GM18517 (cell line): ENCODE measurements around the gene LSM6.
A peak's percentile ranks its signal among the peaks of the same experiment; 100 is the strongest.

Experiments
- ATAC-seq: cut with Tn5 transposase; IDR thresholded peaks from one replicate; pipeline ENCODE4 v1.9.1; 2021; ENCODE audit warnings: mild to moderate bottlenecking, moderate library complexity; ENCODE audit not compliant: unreplicated experiment

The LSM6 gene

DNA sequence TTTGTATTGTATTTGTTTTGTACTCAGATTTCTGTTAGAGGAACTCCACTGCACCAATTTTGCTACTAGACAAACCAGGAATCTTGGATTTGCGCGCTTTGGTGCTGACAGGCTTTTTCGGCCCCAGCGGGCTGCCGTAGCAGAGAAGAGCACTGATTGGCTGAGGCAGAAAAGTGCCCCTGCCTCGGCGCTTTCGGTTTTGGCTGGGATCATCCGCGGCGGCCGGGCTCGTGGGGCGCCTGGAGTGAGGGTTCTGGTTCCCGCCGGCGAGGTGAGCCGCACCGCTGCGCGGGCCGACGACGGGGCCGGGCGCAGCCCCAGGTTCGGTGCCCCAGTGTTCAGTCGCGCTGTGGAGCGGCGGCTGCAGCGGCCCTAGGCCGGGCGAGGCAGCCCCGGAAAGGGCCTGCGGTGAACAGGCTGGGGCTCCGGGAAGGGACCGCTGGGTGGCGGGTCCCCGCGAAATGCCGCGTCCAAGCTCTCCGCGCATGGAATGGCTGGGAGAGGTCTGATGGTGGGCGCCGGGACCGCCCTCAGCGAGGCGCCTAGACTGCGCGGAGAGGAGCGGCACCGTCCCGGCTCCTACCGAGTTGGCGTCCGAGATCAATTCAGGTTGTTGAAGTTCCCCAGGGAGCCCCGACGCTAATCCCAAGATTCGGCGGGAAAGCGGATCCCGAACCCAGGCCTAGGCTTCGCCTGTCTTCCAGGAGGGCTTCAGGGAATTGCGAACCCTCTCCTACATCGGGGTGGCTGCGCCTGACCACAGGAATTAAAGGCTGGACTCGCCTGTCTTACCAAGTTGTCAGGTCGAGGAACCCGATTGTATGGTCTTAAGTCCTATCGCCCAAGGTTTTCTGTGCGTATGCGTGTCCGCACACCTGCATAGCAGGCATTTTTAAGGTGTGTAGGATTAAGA, at the start of gene LSM6:
LSM6 (plus strand) TSS at position 178 of the 913 bp plus-strand sequence. CDS start 7,204 bp downstream, outside the sequence.
- peak; percentile 94 for ATAC-seq

DNA sequence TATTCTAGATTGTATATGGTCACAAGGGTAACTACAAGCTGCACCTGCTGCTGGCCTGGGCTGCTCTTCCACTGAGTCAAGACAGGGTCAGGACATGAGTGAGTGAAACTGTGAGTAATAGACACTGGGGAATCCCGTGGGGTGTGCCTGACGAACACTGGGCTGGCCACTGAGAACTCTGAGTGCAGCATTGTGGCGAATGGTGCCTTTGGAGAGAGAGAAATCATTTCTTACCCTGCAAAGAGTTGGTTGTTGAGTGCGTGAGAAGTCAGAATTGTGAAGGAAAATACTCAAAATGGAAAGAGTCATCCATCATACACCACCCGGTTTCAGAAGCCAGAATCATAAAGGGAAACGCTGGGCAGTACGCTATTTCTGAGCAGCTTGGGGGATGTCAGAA, 43.1 kb upstream of the LSM6 start:
- ATAC-seq, result peak; percentile 98

DNA sequence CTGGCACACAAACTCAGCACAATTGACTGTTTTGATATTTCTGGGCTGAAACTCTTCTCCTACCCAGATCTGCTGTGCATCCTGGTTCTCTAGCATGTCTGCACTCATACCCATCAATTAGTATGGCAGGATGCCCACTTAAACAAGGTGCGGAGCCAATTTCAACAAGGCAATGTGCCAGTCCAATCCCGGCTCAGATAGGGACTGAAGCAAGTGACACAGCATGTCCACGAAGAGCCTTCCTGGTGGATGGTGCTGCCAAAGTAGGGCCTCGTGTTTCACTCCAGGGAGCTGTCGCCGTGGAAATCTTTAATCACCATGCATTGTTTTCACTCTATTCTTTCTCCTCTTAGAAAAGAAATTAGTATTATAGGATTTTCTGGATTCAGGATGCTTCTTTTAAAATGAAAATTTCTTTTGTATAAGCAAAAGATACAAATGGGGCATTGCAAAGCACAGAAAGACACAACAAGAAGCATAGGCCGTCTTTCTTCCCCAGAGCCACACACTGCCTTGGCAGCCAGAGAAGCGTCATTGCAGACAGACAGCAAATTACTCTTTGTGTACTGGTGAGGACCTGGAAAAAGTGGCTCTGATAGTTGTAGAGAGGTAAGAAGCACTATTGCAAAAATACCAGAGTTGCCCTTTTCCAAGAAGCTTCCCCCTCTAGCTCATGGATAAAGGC, 40.6 kb upstream of the LSM6 start:
- ATAC-seq, result no peak

DNA sequence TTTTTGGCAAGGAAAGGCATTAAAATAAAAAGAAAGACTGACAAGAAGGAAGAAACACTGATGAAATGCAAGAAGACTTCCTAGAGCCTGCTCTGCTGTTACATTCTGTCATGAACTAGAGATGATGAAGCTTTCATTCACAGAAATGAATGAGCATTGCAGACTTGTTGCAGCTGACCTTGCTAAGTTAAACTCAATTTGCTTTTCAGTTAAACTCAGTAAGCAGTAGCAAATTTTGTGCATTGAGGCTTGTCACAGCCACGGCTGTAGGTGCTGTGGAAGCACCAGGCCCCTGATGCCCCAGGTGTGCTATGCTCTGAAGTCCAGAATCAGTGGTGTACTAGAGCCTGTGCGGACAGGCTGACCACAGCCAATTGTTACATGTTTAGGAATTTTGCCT, 39.6 kb upstream of the LSM6 start:
- no peak for ATAC-seq

DNA sequence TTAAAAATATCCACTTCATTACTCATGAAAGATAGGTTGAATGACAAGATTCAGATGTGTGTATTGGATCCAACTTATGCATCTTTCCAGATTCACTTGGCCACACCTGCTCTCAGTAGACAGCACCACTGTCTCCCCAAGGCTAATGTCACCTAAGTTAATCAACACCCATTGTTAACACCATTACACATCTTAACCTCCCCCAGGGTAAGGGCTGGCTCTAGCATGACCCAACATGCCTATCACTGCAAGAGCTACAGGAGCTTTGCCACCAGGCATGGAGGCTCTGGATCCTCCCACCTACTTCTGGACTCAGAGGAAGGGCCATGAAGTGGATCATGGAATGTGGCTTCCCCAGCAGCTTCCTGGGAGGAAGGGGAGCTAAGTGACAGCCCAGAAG, 32.8 kb upstream of the LSM6 start:
- no peak for ATAC-seq

DNA sequence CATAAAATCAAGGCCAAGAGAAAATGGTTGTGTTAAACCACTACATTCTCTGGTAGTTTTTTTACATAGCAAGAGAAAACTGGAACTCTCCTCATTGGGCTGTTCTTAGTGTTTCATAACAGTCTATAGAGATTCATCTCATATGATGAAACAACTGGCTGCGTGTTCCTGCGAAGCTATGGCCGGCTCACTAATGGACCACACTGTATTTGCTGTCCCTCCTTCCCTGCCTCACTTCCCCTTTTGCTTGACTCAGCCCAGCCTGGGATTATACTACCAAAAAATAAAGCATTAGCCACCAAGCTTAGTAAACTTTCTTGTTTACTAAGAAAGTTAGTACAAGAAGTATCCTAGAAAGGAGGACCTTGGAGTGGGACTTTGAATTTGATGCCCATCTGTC, 31.6 kb upstream of the LSM6 start:
- no peak for ATAC-seq

DNA sequence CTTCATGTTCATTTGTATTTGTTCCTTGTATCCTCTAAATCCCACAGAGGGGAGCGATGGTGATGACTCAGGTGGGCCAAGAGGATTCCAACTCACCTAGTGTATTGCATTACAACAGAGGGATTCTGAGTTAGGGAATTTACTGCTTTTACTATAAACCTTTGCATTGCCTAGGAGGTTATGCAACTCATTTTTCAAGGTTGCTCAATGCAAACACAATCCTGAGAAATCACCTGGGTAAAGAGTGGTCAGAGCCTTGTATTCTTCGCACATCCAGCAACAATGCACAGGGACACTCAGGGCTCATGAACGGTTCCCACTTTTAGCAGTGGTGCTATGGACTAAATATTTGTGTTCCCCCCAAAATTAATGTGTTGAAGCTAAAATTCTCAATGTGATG, 28.6 kb upstream of the LSM6 start:
- no peak for ATAC-seq

DNA sequence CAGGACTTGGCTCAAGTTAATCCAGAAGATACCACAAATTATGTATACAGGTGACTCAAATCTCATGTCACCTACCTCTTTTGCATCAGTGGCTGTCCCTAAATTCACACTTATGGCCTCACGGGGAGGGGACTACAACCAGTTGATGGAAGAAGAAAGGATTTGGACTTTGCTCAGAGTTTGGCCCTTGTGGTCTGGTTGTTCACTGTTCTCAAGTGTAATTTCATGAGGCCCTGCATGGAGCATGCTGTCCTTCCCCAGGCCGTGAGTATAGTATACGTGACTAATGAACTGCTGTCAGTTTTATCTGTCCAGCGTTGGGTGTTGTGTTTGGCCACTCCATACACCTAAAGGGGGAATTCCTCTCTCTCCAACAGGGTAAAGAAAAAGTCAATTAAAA, 27.5 kb upstream of the LSM6 start:
- ATAC-seq, result no peak

DNA sequence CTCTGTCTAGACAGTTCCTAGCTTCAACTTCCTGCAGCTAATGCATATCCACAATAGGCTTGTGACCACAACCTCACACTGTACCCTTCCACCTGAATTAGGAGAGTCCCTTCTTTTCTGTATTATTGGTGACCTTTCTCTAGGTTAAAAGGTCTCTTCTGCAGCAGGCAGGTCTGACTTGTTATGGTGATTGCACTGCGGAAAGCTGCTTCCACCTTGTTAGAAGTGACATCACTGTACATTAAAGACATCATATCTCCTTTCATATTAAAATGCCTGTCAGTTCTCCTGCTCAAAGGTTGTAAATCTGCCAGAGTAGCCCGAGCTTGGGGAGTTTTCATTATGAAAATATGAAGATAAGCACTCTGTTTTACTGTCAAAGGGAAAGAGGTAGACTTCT, 21.5 kb upstream of the LSM6 start:
- no peak for ATAC-seq

DNA sequence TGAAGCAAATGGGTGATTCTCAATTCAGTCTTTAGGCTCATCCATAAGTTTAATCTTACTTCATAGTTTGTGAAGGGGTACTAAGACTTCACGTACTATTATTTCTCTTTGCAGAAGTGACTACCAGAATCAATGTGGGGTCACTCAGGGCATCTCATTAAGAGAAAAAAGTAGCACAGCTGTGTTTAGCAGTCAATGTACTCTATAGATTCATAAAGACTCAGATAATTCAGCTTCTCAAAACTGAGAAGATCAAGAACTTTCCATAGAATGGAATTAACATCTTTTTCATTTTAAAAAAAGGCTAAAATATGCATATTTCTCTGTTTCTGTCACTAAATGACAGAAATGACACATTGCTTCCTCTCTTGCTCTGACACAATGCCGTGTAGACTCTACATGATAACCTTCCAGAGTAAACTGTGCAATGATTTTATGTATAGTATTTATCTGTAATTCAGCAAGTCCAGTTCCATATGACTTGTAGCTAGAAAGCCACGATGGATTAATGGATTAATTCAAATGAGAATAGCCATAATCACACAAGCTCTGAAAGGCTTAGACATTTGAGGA, 20.3 kb upstream of the LSM6 start:
- no peak for ATAC-seq

DNA sequence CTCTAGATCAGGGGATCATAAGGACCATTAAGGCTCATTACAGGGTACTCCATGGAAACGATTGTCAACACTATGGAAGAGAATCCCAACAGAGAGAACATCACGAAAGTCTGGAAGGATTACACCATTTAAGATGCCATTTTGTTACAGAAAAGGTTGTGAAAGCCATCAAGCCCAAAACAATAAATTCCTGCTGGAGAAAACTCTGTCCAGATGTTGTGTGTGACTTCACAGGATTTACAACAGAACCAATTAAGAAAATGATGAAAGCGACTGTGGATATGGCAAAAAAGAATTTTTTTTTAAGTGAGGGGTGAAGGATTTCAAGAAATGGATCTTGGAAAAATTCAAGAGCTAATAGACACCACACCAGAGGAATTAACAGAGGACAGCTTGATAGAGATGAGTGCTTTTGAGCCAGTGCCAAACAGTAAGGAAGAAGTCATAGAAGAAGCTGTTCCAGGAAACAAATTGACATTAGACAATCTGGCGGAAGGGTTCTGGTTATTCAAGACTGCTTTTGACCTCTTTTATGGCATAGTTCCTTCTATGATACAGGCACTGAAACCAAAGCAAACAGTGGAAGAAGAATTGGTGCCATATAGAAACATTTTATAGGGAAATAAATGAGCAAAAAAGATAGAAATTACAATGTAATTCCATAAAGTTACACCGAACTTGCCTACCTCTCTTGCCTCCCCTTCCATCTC, 17.3 kb upstream of the LSM6 start:
- ATAC-seq, result no peak

DNA sequence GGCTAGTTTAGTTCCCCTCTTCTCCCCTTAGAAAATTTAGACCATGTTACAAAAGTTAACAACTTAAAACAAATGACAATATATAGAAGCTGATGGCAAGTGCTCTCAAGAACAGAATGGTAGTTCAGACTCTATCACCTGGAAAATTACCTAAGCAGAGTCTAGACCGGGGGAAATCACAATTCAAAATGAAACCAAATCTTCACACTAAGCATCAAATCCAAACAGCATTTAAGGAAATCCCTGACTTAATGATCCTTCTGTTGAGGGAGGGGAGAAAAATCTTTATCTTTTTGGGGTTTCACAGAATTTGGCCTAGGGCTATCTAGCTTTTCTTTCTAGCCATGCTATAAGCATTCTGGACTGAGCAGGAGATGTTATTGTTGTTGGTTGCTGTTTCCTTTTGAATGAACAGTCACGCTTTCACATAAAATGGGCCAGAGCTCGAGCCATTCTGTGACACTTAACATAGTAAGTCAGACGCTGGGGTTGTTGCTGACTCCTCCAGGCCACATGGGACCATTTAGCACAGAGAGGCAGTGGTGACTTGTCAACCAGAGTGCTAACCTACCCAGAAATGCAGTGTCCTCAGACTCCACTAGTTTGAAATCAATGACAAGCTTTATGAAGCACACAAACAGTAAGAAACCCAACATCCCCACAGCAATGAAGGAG, 16.0 kb upstream of the LSM6 start:
- ATAC-seq, result peak; percentile 66

DNA sequence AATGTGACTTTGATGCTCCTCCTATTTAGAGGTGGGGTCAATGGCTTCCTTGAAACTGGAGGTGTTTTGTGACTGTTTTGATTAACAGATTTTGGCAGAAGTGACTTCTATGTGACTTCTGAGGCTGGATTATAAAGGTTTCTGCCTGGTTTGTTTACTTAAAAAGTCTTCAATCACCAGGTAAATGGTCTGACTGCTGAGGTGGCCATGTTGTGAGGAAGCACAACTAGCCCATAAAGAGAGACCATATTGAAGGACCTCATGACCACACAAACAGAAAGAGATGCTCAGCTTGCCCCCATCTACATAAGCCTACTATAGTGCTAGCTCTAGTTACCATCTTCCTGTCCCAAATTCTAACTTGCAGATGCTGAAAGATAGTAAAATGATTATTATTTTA, 14.3 kb upstream of the LSM6 start:
- ATAC-seq, result no peak

DNA sequence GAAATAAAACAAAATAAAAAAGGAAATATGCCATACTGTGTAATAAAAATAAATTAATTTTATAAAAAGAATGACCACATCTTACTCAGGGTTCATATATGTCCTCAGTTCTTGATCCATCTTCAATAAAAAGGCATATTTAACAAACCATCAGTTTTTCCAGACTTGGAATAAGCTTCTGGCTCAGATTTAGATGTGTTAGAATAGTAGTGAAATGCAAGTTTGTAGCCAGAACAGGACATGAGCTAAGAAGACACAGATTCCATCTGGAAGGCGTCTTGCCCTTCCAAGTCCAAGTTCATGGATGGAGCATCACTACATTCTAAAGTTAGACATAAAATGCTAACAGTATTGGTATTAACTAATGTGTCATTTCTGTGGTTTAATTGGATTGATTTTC, 10.3 kb upstream of the LSM6 start:
- ATAC-seq, result no peak

DNA sequence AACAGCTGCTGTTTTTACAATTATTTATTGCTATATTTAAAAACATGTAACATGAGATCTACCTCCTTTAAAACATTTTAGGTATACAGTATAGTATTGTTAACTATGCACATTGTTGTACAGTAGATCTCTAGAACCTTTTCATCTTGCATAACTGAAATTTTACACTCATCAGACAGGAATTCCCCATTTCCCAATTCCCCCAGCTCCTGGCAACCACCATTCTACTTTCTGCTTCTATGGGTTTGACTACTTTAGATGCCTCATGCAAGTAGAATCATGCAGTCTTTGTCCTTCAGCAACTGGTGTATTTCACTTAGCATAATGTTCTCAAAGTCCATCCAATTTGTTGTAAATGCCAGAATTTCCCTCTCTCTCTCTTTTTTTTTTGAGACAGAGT, 9.7 kb upstream of the LSM6 start:
- no peak for ATAC-seq

DNA sequence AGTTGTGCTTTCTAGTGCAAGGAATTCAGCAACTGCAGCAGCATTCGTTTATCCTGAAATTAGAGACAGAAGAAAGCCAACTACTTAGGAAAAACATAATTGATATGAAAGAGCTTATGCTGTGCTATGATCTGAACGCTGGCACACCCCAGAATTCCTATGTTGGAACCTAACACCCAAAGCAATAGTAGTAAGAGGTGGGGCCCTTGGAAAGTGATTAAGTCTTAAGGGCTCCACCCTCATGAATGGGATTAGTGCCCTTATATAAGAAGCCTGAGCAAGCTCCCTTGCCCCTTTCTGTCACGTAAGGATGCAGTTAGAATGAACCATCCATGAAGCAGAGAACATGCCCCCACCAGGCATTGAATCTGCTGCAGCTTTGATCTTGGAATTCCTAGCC, 5.4 kb upstream of the LSM6 start:
- ATAC-seq, result no peak

DNA sequence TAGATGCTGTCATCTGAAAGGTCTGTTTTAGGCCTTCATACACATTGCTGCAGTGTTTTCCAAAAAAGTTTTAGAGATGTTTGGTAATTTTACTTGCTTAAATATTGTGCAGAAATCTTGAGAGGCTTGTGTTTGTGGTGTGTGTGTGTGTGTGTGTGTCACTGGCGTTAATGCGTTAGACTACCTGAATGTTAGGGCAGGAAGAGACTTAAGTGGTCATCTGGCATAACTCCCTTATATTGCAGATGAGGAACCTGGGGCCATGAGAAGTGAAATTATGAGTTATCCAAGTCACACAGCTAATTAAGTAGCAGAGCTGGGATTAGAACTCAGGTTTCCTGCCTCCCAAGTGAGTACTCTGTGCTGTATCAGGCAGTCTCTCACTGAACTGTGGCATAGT, 1.4 kb downstream of the LSM6 start:
- no peak for ATAC-seq

DNA sequence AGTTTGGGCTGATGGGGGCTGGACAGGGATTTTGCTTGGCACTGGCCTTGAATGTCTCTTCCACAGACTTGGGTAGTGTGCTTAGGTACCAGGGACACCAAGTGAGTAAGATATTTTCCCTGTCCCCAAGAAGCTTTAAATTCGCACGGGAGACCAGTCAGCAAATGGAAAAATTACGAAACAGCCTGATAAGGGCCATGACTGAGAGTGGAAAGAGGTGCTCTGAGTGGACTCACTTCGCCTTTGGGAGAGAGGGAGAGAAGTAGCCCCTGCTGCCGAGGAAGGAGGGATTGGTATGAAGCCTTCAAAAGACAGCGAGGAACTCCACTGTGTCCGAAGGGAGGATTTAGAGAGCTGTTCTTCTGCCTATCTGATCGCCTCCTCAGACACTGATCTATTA, 2.6 kb downstream of the LSM6 start:
- ATAC-seq, result no peak

DNA sequence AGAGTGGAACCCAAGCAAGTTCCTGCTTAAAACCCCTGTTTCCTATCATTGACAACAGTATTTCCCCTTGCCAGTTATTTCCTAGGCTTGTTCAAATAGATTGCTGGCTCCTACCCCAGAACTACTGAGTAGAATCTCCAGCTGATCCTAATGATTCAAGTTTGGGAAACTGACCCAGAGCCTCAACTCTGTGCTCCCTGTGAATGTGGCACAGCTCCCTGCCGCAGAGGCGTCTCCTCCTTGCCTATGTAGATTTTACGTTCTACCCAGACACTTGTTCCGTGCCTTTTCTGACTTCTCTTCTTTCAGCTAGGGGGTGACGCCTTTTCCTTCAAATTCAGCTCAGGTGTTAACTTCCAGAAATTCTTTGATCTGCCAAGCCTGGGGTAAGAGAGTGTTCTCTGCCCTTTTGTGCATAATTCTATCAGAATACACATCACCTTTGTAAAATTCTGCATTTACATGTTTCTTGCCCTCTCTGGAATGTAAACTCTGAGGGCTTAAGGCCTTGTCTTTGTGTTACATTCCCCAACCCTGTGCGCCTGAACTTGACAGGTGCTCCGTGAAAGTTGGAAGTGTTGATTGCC, 4.4 kb downstream of the LSM6 start:
- ATAC-seq, result no peak

DNA sequence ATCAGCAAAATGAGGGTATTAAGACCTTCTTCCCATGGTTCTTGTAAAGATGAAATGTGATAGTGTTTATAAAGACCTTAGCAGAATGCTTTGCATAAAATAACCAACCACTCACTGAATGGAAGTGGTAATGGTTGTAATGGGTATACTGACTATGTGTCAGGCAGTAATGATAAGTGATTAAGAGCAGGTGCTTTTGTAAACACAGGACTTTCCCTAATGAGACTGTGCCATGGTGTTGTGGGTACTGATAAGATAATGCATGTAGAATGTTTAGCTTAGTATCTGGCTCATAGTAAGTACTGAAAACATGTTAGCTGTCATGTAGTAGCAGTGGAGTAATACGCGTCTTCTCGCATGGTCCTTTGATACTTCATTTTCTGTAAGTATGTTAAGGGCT, 6.9 kb downstream of the LSM6 start:
- no peak for ATAC-seq
